ENCODE data around the gene CPLX1.
A peak's percentile ranks its signal among the peaks of the same experiment; 100 is the strongest.
"Not testable (repeated sequence)": the region's sequence is repeated elsewhere in the genome, so short reads cannot be mapped to it uniquely, and the experiment has no call there.

Gene CPLX1

GRCh38 chr4:761739-762138 is 64.2 kb downstream of the CPLX1 start:
- DNase-seq (ENCODE audit: low read depth in 2 of 3, low spot score in 2 of 3), result no peak

GRCh38 chr4:761086-761485 is 64.8 kb downstream of the CPLX1 start:
- DNase-seq (ENCODE audit: low read depth in 2 of 3, low spot score in 2 of 3), result no peak

GRCh38 chr4:760616-761015 is 65.3 kb downstream of the CPLX1 start:
- no peak for DNase-seq (ENCODE audit: low read depth in 2 of 3, low spot score in 2 of 3)

GRCh38 chr4:759810-760209 is 66.1 kb downstream of the CPLX1 start:
- DNase-seq (ENCODE audit: low read depth in 2 of 3, low spot score in 2 of 3), result not testable (repeated sequence)

- DNase-seq (ENCODE audit: low read depth in 2 of 3, low spot score in 2 of 3), result no peak
Observed at GRCh38 chr4:757111-757510, 68.8 kb downstream of the CPLX1 start.

GRCh38 chr4:754221-755120 is 71.5 kb downstream of the CPLX1 start:
- DNase-seq (ENCODE audit: low read depth in 2 of 3, low spot score in 2 of 3), result no peak

- DNase-seq (ENCODE audit: low read depth in 2 of 3, low spot score in 2 of 3), result not testable (repeated sequence)
Observed at GRCh38 chr4:753186-753585, 72.7 kb downstream of the CPLX1 start.

- DNase-seq (ENCODE audit: low read depth in 2 of 3, low spot score in 2 of 3), result no peak
Observed at GRCh38 chr4:752196-752861, 73.6 kb downstream of the CPLX1 start.

- no peak for DNase-seq (ENCODE audit: low read depth in 2 of 3, low spot score in 2 of 3)
Observed at GRCh38 chr4:751676-752075, 74.3 kb downstream of the CPLX1 start.

GRCh38 chr4:749698-750666 is 75.9 kb downstream of the CPLX1 start:
- DNase-seq (ENCODE audit: low read depth in 2 of 3, low spot score in 2 of 3), result no peak

- no peak for DNase-seq (ENCODE audit: low read depth in 2 of 3, low spot score in 2 of 3)
Observed at GRCh38 chr4:748461-748860, 77.5 kb downstream of the CPLX1 start.

GRCh38 chr4:747546-748170 is 78.3 kb downstream of the CPLX1 start:
- no peak for DNase-seq (ENCODE audit: low read depth in 2 of 3, low spot score in 2 of 3)

- no peak for DNase-seq (ENCODE audit: low read depth in 2 of 3, low spot score in 2 of 3)
Observed at GRCh38 chr4:744212-744841, 81.6 kb downstream of the CPLX1 start.

GRCh38 chr4:743463-744211 is 82.3 kb downstream of the CPLX1 start:
- no peak for DNase-seq (ENCODE audit: low read depth in 2 of 3, low spot score in 2 of 3)

GRCh38 chr4:742742-743311 is 83.1 kb downstream of the CPLX1 start:
- DNase-seq (ENCODE audit: low read depth in 2 of 3, low spot score in 2 of 3), result peak; percentile 47 to 73 (median 62)

GRCh38 chr4:742096-742741 is 83.7 kb downstream of the CPLX1 start:
- no peak for DNase-seq (ENCODE audit: low read depth in 2 of 3, low spot score in 2 of 3)

- DNase-seq (ENCODE audit: low read depth in 2 of 3, low spot score in 2 of 3), result no peak
Observed at GRCh38 chr4:740656-741282, 85.2 kb downstream of the CPLX1 start.

GRCh38 chr4:740011-740410 is 85.9 kb downstream of the CPLX1 start:
- no peak for DNase-seq (ENCODE audit: low read depth in 2 of 3, low spot score in 2 of 3)
